Ureter (tissue), 1 donor: ENCODE data around the gene TF. TPM values are rescaled to one million over a fixed set of nuclear protein-coding genes. Genes with fewer than 3 reads are reported as not detected.

Experiments used
- DNase-seq: peaks from one replicate; pipeline ENCODE4 v3.0.0-alpha.2; 2020; ENCODE audit warnings: low spot score
- total RNA-seq: library from RNA; stranded (reverse); gene quantifications from one replicate; pipeline ENCODE4 v1.2.4, GENCODE V29; 2023
- donor health status: DM: yes; HTN: yes; CAD: no.

TF gene
- total RNA-seq, 1 donor from 2014 or later = 2.1 TPM

DNA sequence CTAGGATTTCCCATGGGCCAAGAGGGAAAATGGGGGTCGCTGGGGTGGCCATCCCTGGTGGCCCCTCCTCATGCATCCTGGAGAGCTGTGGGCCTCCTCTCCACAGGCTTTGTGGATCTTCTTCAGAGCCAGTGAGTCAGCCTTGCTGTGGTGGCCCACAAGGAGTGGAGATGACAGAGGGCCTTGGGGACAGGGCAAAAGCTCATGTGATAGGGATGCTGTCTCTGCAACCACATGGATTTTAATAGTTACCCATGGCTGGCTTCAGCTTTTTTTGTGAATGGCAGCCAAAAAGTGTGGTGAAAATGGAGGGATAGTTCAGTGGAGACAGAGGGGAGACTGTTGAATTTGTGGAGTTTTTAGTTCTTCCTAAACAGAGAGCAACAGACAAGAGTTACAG lies 1.2 kb downstream of the TF start:
- no peak for DNase-seq

- no peak for DNase-seq
Observed at GRCh38 chr3:133747907-133748639, 1.9 kb downstream of the TF start.

DNA sequence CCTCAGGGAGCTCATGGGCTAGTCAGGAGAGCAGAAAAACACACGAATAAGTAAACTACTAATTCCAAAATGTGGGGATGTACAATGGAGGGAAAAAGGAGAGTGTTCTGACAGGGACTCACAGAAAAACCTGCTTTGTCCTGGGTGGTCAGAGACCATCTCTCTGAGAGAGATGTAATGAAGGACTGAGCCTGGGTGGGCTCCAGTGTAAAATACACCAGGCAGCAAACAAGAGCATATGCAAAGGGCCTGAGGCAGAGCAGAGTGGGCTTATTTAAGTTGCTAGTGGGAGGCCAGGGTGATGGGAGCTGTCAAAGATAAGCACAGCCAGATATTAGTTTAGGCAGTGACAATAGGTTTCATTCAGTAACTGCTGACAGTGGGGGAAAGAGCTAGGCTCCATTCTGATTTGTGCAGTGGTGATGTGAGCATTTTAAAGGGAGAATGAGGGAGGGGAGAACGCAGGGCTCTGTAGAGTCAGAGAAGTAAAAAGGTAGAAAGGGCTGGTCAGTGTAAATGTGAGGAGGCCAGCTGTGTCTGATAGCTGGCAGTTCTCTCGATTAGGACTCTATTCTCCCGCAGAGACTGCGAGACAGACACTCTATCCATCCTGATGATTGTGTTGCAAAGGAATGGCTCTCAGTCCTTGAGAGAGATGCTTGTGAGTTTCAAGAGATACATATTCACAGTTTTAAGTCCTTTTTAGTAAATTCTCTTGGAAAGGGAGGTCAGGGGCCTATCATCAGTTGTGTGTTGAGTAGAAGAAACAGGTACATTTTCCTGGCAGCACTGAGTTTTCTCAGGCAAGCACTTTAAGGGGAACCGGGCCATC lies 3.5 kb downstream of the TF start:
- no peak for DNase-seq

GRCh38 chr3:133750259-133750656 lies 4.1 kb downstream of the TF start:
- DNase-seq = peak; percentile 49

- no peak for DNase-seq
Observed at GRCh38 chr3:133753107-133753778, 7.0 kb downstream of the TF start.

DNA sequence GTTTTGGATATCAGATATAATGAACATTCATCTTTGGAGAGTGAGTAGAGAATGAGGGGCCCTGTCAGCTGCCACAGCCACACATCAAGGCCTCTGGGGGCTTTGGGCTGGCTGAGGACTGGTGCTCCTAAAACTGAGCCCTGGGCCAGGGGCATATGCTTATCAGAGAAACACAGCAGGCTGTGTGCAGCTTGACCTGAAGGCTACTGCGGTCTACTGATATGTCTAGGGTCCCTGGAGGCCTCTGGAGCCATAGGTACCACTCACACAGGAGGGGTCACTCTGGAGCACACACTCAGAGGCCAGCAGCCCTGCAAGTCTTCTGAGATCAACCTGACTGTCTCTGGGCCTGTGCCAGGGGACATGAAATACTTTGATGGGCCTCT lies 7.6 kb downstream of the TF start:
- DNase-seq = no peak

- no peak for DNase-seq
Observed at GRCh38 chr3:133754455-133754854, 8.3 kb downstream of the TF start.

DNA sequence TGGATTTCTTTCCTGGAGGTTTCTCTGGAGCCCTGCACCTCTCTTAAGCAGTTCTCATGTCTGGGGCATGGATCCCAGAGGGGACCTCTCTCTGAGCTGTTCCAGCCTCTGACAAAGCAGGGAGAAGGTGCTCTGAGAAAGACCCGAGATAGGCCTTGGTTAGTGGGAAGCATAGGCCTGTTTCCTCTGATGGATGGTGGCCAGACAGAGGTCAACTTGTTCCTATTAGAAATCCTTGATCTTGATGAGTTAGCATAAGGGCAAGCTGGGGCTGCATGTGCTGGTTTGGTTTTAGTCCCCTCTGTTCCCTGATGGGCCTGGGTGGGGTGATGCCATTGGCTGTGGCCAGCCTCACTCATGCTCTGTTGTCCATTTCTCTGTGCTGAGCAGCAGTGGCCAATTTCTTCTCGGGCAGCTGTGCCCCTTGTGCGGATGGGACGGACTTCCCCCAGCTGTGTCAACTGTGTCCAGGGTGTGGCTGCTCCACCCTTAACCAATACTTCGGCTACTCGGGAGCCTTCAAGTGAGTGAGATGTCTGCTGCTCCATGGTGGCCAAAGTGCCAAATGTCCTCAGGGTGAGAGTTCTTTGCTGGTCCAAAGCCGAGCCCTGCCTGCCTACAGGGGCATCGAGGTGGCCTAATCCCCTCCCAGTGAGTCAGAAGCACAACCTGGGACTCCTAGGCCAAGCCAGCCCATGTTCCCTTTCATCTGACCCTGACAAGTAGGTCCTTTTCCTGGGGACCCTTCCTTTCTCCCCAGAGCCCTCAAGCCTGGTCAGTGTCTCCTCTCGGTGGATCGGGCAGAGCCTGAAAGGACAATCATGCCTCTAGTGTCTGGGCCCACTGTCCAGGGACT lies 9.0 kb downstream of the TF start:
- DNase-seq = no peak

- peak; percentile 53 for DNase-seq
Observed at GRCh38 chr3:133756716-133757694, 10.8 kb downstream of the TF start.

DNA sequence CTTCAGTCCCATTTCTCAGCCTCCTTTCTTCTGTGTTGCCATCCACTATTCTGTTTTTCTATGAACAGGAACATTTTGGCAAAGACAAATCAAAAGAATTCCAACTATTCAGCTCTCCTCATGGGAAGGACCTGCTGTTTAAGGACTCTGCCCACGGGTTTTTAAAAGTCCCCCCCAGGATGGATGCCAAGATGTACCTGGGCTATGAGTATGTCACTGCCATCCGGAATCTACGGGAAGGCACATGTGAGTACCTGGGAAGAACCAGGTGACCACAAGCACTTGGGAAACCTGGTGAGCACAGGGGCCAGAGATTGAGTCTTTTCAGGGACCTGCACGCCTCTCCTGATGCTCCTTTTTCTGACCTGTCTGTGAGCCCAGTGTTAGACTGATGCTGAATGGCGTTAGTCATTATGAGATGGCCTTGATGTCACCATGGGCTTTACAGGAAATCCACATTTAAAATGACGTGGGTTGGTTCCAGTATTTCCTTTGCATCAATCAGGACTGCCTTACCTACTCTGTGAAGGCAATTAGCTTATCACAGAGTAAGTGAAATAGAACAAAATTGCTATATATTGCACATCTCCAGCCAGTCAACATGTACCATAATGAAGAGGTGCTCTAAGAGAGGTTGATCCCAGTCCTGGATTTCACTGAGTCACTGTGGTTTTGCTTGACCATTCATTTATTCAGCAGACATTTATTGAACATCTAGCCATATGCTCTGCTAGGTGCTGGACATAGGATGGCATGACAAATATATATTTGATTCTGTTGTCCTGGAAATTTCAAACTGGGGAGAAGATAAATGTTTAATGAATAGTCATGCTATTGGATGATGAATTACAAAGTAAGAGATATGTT lies 11.7 kb downstream of the TF start:
- no peak for DNase-seq

- no peak for DNase-seq
Observed at GRCh38 chr3:133758568-133758928, 12.4 kb downstream of the TF start.

DNA sequence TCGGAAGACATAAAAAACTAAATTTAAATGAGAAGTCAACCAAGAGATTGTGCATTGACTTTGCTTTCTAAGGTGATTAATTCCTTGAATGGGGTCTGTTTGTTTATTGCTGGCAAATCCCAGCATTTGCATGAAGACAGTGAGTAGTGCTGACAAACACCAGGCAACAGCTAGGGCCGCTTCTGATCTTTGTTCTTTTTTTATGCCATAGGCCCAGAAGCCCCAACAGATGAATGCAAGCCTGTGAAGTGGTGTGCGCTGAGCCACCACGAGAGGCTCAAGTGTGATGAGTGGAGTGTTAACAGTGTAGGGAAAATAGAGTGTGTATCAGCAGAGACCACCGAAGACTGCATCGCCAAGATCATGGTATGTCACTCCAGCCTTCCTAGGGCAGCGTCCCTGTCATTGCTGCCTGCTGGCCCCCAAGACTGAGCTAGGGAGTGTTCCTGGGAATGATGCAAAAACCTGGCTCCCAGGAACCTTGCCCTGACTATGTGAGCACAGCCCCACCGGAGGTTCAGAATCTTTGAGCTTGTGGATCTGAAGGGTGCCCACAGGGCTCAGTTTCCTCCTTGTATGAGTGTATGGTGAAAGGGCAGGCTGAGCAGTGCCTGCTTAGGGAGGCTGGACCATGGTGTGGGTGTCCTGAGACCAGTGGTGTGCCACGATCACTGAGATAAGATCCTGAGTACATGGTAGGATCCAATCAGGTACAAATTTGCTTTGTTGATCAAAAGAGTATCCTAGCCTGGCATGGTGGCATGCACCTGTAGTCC lies 13.0 kb downstream of the TF start:
- no peak for DNase-seq

DNA sequence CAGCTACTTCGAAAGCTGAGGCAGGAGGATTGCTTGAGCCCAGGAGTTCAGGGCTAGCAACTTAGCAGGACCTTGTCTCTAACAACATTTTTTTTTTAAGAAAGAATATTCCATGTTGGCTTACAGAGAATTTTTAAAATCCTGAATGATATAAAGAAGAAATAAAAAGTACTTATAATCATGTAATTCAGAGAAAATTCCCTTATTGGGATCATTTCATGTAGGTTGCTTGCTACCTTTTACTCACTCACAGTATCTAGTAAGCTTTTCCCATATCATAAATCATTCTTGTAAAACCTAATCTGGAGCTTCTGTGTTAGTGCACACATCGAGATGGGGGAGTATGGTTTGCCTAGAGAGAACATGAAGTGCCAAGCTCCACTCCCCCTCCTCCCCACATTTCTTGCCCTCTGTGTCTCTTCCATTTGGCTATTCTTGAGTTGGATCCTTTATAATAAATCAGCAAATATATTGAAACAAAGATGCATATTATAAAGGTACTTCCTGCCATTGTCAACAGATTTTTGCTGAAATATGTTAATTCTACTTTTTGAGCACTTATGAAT lies 13.6 kb downstream of the TF start:
- no peak for DNase-seq

GRCh38 chr3:133760916-133761315 lies 14.7 kb downstream of the TF start:
- no peak for DNase-seq

GRCh38 chr3:133761605-133762484 lies 15.7 kb downstream of the TF start:
- DNase-seq = no peak

- DNase-seq = no peak
Observed at GRCh38 chr3:133762539-133762938, 16.3 kb downstream of the TF start.
